ENCODE results near the gene NUDT4B.
"Not testable (repeated sequence)": the region's sequence is repeated elsewhere in the genome, so short reads cannot be mapped to it uniquely, and the experiment has no call there.

- TF ChIP-seq CTCF (IDR thresholded peaks at IDR 0.05 in 8 of 11, conservative IDR thresholded peaks at IDR 0.05 in 3 of 11); POLR2A (IDR thresholded peaks at IDR 0.05); POLR2AphosphoS5 (IDR thresholded peaks at IDR 0.05): not testable (repeated sequence)
Observed at GRCh38 chr1:148699357-148699756, 49.2 kb upstream of the NUDT4B start.
